ENCODE results near the gene ATP13A1.
"Not testable (repeated sequence)": the region's sequence is repeated elsewhere in the genome, so short reads cannot be mapped to it uniquely, and the experiment has no call there.

The ATP13A1 gene

DNA sequence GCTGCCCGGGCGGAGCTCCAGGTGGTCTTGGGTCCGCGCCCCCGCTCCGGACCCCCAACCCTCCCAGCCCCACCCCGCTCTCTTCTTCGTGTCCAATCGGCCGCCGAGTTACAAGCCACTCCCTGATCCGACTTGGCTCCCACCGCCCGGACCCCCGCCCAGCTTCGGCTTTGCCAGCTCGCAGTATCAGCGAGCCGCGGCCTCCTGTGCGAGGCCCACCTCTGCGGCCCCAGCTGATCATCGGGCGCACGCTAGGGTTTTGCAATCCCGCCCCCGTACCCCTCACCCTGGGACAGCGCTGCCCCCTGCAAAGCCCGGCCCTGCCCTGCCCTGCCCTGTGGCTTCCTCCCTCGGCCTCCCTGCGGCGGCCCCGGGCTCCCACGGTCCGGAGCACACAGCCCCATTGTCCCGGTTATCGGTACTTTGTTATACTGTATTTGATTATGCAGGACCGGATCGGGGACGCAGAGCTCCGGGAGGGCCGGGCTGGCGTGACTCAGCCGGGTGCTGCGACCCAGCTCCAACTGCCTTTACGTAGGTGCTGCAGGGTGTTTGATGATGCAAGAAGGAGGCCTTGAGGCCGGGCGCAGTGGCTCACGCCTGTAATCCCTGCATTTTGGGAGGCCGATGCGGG is 34.9 kb downstream of the ATP13A1 start:
- peak overlapping the region; percentile 57; the same call in 1 of the 2 replicates for H3K4me3 ChIP-seq (ENCODE audit: low read length)
- no peak for TF ChIP-seq ZNF274 (IDR thresholded peaks at IDR 0.05; ENCODE audit: low read depth, low read length)

DNA sequence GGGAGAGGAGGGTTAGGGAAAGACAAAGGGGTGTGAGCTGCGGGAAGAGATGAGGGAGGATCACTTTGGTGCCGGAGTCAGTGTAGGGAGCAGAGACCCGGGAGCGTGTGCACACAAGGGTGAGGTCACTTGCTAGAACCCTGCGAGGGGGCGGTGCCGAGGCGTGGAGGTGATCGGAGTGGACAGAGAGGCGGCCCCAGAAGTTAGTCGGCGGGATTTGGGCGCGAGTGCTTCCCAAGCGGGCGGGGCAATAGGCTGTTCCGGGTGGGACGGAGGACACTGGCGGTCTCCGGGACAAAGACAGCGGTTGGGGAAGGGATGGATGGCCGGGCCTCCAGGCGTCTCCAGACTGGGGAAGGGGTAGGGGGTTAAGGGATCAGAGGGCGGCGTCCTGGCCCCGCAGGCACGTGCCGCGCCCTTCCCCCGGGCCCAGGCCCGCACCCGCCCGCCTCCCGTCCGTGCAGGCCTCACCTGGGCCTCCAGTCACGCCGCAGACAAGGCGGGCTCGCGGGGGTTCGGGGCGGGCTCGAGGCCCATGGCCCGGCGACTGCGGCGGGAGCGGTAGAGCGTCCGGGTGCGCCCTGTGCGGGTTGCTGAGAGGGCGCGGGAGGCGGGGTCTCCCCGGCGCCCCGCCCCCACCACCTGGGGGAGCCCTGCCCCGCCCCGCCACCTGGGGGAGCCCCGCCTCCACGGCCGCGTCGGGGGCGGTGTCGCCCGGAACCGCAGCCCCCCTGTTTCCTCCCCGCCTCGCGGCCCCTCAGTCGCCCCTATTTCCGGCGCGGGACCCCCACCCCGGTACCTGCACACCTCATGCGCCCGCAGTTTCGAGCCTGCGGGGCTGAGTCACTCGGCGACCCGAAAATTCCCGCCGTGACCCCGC is 35.6 kb downstream of the ATP13A1 start, which contains the start of gene LPAR2:
Gene LPAR2, minus strand, starts transcription at position 600 of the 880 bp plus-strand sequence. CDS start 945 bp downstream, outside the sequence.
- H3K4me3 ChIP-seq (ENCODE audit: low read length): peak within 1 kb of the TSS; percentile 57; the same call in 1 of the 2 replicates
- no peak for TF ChIP-seq ZNF274 (IDR thresholded peaks at IDR 0.05; ENCODE audit: low read depth, low read length)

DNA sequence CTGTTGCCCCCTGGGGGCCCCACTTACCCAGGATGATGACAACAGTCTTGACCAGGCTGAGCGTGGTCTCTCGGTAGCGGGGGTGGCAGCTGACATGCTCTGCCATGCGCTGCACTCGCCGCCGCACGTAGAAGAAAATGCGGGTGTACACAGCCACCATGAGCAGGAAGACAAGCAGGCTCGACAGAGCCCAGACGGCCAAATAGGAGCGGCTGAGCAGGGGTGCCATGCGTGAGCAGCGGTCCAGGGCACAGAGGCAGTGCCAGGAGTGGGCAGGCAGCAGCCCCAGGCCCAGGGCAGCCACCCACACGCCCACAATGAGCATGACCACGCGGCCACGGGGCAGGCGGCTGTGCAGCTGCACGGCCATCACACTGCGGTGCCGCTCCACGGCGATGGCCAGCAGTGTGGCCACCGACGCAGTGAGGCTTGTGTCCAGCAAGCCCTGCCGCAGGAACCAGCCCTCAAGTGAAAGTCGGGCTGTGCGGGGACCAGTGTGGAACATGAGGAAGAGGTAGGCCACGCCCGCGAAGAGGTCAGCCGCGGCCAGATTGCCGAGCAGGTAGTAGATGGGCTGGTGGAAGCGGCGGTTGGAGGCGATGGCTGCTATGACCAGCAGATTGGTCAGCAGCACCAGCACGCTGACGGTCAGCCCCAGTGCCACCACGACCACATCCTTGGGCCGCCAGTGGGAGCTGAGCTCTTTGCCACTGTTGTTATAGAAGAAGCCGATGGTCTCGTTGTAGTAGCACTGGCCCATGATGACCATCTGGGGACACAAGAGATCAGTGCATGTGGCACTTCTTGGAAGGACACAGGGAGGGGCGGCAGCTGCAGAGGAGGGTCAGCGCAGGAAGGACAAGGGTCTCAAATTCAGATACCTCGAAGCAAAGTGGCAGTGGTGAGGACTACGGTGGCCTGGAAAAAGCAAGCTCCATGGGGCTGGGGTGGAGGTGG is 36.7 kb downstream of the ATP13A1 start:
- H3K4me3 ChIP-seq (ENCODE audit: low read length): no peak overlapping the region; the same call in 1 of the 2 replicates
- no peak for TF ChIP-seq ZNF274 (IDR thresholded peaks at IDR 0.05; ENCODE audit: low read depth, low read length)

DNA sequence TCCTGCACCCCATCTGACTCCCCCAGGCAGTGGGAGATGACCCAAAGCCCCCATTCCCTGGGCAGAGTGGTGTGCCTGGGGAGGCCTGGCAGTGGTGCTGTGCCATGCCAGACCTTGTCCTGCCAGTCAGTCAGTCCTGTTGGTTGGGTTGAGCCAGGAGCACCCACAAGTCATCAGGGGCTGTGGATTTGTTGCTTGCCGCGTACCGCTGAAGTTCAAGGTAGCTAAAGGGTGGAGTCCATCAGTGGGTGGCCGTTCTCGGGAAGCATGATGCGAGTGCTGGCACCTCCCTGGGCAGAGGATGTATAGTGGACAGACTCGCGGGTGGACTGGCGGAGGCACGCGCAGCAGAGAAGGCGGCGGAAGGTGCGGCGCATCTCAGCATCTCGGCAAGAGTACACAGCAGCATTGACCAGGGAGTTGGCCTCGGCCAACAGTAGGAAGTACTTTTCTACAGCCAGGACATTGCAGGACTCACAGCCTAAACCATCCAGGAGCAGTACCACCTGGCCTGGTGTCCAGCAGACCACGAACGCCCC is 39.4 kb downstream of the ATP13A1 start:
- no peak for TF ChIP-seq ZNF274 (IDR thresholded peaks at IDR 0.05; ENCODE audit: low read depth, low read length)

DNA sequence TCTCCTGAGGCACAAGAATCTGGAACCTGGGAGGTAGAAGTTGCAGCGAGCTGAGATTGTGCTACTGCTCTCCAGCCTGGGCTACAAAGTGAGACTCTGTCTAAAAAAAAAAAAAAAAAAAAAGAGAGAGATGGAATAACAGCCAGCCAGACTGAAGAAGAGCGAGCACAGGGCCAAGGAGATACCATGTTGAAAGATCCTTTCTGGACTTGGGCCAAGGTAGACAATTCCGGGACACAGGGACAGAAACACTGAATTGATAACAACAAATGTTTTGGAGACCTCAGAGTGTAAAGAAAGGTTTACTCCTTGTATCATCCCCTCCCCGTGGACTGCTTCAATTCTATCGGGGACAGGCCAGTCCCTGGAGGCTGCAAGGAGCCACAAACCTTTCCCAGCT is 40.1 kb downstream of the ATP13A1 start:
- H3K4me3 ChIP-seq (ENCODE audit: low read length): no peak overlapping the region

More for the DNA sequence above, 39.4 kb downstream of the ATP13A1 start:
- no peak overlapping the region for H3K4me3 ChIP-seq (ENCODE audit: low read length)

DNA sequence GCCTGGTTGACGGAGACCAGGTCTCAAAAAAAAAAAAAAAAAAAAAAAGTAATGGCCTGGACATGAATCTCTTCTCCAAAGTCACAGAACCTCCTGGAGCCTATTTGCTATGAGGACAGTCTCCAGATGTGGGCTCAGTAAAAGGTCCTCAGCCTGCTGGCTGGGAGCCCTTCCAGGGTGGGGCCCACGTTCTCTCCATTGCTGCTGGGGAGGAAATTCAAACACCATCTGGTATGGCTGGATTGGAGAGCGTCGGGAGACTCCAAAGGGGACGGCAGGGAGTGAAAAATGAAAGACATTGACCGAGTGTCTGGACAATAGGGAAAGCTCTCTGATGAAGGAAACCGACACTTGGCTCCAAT is 43.6 kb downstream of the ATP13A1 start:
- no peak overlapping the region for H3K4me3 ChIP-seq (ENCODE audit: low read length)
- TF ChIP-seq ZNF274 (IDR thresholded peaks at IDR 0.05; ENCODE audit: low read depth, low read length): no peak

More for the DNA sequence above, 40.1 kb downstream of the ATP13A1 start:
- TF ChIP-seq ZNF274 (IDR thresholded peaks at IDR 0.05; ENCODE audit: low read depth, low read length): no peak

DNA sequence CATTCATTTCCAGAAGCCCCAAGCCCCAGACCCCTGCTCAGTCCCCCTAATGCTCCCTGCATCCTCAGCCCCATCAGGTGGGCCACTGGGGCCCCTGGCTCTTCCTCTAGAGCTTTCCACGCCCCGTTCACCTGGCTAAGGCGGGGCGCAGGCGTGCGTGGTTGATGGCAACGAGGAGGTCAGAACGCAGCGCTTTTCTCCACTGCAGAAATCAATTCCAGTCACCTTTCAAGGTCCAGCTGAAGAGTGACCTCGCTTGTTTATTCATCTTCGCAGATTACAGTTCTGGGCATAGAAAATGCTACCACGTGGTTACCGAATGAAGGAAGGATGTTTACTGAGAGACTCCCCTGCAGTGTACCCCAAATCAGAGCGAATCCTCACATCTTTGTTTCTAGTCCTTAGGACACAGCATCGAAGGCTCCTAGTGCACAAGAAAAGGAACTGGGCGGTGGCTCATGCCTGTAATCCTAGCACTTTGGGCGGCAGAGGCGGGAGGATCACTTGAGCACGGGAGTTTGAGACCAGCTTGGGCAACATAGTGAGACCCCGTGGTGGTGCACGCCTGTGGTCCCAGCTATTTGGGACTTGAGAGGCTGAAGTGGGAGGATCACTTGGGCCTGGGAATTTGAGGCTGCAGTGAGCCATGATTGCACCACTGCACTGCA is 44.2 kb downstream of the ATP13A1 start:
- TF ChIP-seq ZNF274 (IDR thresholded peaks at IDR 0.05; ENCODE audit: low read depth, low read length): no peak
- H3K4me3 ChIP-seq (ENCODE audit: low read length): no peak overlapping the region

DNA sequence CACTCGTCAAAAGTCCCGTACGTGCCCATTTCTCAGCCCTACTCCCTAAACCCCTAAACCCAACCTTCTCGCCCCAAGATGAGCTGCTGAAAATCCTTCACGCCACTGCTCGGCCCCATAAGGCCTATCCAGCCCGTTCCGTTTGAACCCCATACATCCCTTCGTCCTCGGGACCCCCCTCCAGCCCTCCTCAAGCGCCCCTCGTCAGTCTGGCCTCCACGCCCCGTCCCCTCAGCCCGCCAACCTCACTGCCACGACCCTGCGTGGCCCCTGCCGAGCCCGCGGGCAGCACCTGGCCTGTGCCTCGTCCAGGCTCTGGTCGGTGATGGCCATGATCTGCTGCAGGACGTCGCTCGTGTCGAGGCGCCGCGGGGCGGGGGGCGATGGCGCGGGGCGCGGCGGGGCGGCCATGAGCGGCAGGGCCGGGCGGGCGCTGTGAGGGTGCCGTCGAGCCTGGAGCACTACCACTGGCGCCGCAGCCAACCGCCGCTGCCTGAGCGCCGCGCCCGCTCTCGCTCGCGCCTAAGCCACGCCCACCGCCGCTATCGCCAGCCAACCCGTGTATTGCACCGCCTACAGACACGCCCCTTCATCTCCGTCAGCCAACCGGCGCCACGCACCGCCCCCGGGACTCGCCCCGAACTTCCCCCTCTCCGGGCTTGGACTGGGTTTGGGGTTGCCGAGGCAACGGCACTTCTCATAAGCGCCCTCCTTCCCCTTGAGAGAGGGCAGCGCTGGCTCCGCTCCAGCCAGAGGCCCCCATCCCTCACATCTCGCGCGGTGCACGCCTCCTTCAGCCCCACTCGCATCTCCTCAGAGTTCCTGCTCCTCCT is 45.0 kb downstream of the ATP13A1 start, which contains the start of gene PBX4:
Gene PBX4, minus strand, starts transcription at position 469 of the 833 bp plus-strand sequence. Its CDS starts 58 bp downstream, at position 411.
- TF ChIP-seq ZNF274 (IDR thresholded peaks at IDR 0.05; ENCODE audit: low read depth, low read length): no peak
- H3K4me3 ChIP-seq (ENCODE audit: low read length): peak within 1 kb of the TSS; percentile 23; the same call in 1 of the 2 replicates

DNA sequence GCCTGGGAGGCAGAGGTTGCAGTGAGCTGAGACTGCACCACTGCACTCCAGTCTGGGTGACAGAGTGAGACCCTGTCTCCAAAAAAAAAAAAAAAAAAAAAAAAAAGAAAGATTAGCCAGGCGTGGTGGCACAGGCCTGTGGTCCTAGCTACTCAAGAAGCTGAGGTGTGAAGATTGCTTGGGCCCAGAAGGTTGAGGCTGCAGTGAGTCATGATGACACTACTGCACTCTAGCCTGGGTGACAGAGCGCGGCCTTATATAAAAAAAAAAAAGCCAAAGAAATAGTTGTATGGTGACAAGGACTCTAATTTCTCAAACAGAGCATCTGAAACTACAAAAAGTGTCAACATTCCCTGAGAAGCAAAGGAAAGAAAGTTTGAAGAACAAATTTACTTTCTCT is 48.4 kb downstream of the ATP13A1 start:
- no peak overlapping the region for H3K4me3 ChIP-seq (ENCODE audit: low read length)
- TF ChIP-seq ZNF274 (IDR thresholded peaks at IDR 0.05; ENCODE audit: low read depth, low read length): no peak

DNA sequence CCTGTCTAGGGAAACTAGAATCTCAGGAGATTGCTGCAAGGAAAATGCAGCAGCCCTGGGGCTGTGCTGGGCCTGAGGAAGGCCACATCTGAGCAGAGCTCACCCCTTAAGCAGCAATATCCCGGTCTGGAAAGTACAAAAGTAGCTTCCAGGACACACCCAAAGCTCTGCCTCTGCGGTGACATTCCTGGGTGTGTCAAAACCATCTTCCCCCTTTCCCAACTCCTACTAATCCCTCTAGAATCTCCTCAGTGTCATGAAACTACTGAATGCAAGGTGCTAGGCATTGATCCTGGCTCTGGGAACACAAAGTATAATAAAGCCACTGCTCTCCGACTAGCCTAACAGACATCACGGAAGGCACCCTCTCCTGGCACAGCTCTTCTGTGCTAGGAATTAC is 50.0 kb downstream of the ATP13A1 start:
- H3K4me3 ChIP-seq (ENCODE audit: low read length): no peak overlapping the region
- no peak for TF ChIP-seq ZNF274 (IDR thresholded peaks at IDR 0.05; ENCODE audit: low read depth, low read length)

DNA sequence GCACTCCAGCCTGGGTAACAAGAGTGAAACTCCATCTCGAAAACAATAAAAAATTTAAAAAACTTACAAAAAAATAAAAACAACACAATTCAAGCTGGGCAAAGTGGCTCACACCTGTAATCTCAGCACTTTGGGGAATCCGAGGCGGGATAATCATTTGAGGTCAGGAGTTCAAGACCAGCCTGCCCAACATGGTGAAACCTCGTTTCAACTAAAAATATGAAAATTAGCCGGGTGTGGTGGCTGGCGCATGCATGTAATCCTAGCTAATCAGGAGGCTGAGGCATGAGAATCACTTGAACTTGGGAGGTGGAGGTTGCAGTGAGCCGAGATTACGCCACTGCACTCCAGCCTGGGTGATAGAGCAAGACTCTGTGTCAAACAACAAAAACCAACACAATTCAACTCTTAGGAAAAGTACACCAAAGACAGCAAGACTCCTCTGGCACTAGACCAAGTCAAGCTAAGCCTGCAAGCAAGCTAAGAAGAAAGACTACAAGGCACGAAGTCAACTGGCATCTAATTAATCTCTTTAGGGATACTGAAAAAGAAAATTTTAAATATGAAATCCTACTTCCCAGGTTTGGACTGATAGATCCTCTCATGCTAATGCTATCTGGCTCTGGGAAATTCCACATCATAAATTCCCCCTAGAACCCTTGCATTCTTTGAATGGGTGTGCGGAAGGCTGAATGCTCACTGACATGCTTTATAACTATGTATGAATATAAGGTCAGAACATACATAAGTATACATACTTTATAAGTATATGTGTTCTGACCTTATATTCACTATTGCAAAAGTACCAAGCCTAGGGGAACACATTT is 52.9 kb downstream of the ATP13A1 start:
- no peak overlapping the region for H3K4me3 ChIP-seq (ENCODE audit: low read length)
- no peak for TF ChIP-seq ZNF274 (IDR thresholded peaks at IDR 0.05; ENCODE audit: low read depth, low read length)

DNA sequence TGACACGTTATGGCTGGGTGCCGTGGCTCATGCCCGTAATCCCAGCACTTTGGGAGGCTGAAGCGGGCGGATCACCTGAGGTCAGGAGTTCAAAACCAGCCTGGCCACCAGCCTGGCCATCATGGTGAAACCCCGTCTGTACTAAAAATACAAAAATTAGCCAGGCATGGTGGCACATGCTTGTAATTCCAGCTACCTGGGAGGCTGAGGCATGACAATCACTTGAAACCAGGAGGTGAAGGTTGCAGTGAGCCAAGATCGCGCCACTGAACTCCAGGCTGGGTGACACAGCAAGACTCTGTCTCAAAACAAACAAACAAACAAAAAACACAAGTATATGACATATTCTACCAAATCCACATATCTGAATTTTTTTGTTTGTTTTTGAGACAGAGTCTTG is 56.8 kb downstream of the ATP13A1 start:
- H3K4me3 ChIP-seq (ENCODE audit: low read length): not testable (repeated sequence)
